Hepatocyte (in vitro differentiated cells): Measurements from ENCODE around the gene SMPD2.

Source experiments
- CTCF ChIP-seq: fragments of 200-600 bp; sonication (generic); IDR thresholded peaks from 2 replicates; pipeline ENCODE4 v1.5.1; 2016; ENCODE audit warnings: antibody characterized with exemption, mild to moderate bottlenecking; ENCODE audit not compliant: poor library complexity
- EZH2 ChIP-seq: fragments of 200-600 bp; sonication (generic); IDR thresholded peaks from 2 replicates; pipeline ENCODE4 v1.6.1; 2016; ENCODE audit warnings: antibody characterized with exemption, mild to moderate bottlenecking, borderline replicate concordance
- EZH2phosphoT487 ChIP-seq: fragments of 200-600 bp; sonication (generic); IDR thresholded peaks from one replicate; pipeline ENCODE4 v1.6.1; 2018; ENCODE audit warnings: antibody characterized with exemption, mild to moderate bottlenecking, low read depth, moderate library complexity; ENCODE audit not compliant: unreplicated experiment, severe bottlenecking

DNA sequence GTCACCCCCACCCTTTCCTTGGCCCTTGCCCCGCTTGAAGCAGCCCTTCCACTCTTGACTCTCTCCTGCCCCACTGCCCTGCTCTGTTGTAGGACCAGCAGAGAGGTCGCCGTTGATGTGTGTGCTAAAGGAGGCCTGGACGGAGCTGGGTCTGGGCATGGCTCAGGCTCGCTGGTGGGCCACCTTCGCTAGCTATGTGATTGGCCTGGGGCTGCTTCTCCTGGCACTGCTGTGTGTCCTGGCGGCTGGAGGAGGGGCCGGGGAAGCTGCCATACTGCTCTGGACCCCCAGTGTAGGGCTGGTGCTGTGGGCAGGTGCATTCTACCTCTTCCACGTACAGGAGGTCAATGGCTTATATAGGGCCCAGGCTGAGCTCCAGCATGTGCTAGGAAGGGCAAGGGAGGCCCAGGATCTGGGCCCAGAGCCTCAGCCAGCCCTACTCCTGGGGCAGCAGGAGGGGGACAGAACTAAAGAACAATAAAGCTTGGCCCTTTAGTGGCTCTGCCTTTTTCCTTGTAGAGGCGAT lies 3.0 kb downstream of the SMPD2 start:
- no peak for TF ChIP-seq CTCF
- TF ChIP-seq EZH2 = no peak
- no peak for TF ChIP-seq EZH2phosphoT487
